GM12878 (cell line): Measurements from ENCODE around the gene IPPK. TPM values are rescaled to one million over a fixed set of nuclear protein-coding genes. Genes with fewer than 3 reads are reported as not detected.

Experiments
- ATAC-seq: fragments of 200-7000 bp; cut with Tn5 transposase; 3 replicates; pipeline ENCODE4 v1.9.1; 2020; ENCODE audit warnings: mild to moderate bottlenecking, moderate library complexity
- BruUV-seq: library from RNA; stranded (reverse); fragments of 400-500 nt; replicated peaks from 2 replicates; lab custom pipeline; 2021; lab: Mats Ljungman, UMichigan
- CTCF ChIA-PET: fragments of 300-600 bp; sonication (Branson Sonifier 250); formaldehyde crosslinking; extraction: SDS; loops from one replicate; lab custom pipeline; 2021; ENCODE audit warnings: inconsistent platforms; lab: Yijun Ruan, JAX
- POLR2A ChIA-PET: fragments of 350-600 bp; formaldehyde crosslinking; extraction: SDS; loops from one replicate; lab custom pipeline; 2021; ENCODE audit warnings: inconsistent platforms; lab: Charles Lee
- RAD21 ChIA-PET: fragments of 300-600 bp; sonication (Branson Sonifier 250); formaldehyde crosslinking; loops from one replicate; lab custom pipeline; 2023; ENCODE audit warnings: antibody characterized with exemption; ENCODE audit not compliant: unreplicated experiment; lab: Charles Lee
- SMC1A ChIA-PET: fragments of 300-600 bp; sonication (Branson Sonifier 250); formaldehyde crosslinking; loops from one replicate; lab custom pipeline; 2023; ENCODE audit not compliant: unreplicated experiment, uncharacterized antibody; lab: Charles Lee
- DNase-seq: peaks from one replicate; pipeline ENCODE4 v3.0.0-alpha.2; 2011; ENCODE audit warnings: low read depth, low spot score
- FAIRE-seq: peaks from 3 replicates; lab custom pipeline; 2011; peaks lifted over from hg19 to GRCh38; lab: Jason Lieb, UNC
- H2AFZ ChIP-seq: 2 replicates; pipeline ENCODE4 v1.6.0; 2011; ENCODE audit warnings: low read depth, low read length, control low read depth; ENCODE audit not compliant: control insufficient read depth
- H3K27ac ChIP-seq: 2 replicates; pipeline ENCODE4 v1.5.1; 2011; ENCODE audit warnings: control low read depth; ENCODE audit not compliant: control insufficient read depth, insufficient read depth
- H3K27me3 ChIP-seq, 2 experiments: replicated peaks in 1 of 2; 2 replicates each; pipeline versions ENCODE4 v1.6.0 to v1.6.1; 2011; ENCODE audit warnings: low read length in 1 of 2; ENCODE audit not compliant: control insufficient read depth in 2 of 2, insufficient read depth in 2 of 2
- H3K36me3 ChIP-seq, 2 experiments: 2 replicates each; pipeline ENCODE4 v1.5.1; 2011; ENCODE audit warnings: low read length in 1 of 2; ENCODE audit not compliant: control insufficient read depth in 2 of 2, insufficient read depth in 2 of 2
- H3K4me1 ChIP-seq: 2 replicates; pipeline ENCODE4 v1.6.1; 2011; ENCODE audit warnings: mild to moderate bottlenecking, low read length, moderate library complexity, mixed read lengths; ENCODE audit not compliant: control insufficient read depth, insufficient read depth
- H3K4me2 ChIP-seq: 2 replicates; pipeline ENCODE4 v1.6.0; 2011; ENCODE audit warnings: control low read depth; ENCODE audit not compliant: control insufficient read depth, insufficient read depth
- H3K4me3 ChIP-seq: fragments of 200-600 bp; sonication (generic); 2 replicates; pipeline ENCODE4 v1.5.1; 2016
- H3K79me2 ChIP-seq: 2 replicates; pipeline ENCODE4 v1.6.0; 2011; ENCODE audit warnings: low read length; ENCODE audit not compliant: control insufficient read depth, insufficient read depth
- H3K9ac ChIP-seq: 2 replicates; pipeline ENCODE4 v1.8.0; 2011; ENCODE audit warnings: low read length, control low read depth, mixed read lengths; ENCODE audit not compliant: control insufficient read depth, insufficient read depth
- H3K9me3 ChIP-seq: replicated peaks from 3 replicates; pipeline ENCODE4 v1.5.1; 2011; ENCODE audit warnings: mild to moderate bottlenecking, low read length; ENCODE audit not compliant: control insufficient read depth, insufficient read depth
- H4K20me1 ChIP-seq: 2 replicates; pipeline ENCODE4 v1.6.0; 2011; ENCODE audit not compliant: control insufficient read depth, insufficient read depth
- BCL11A ChIP-seq: IDR thresholded peaks from 2 replicates; pipeline ENCODE4 v1.6.1; 2011; ENCODE audit warnings: low read depth, low read length
- CREB1 ChIP-seq: IDR thresholded peaks from 2 replicates; pipeline ENCODE4 v1.6.1; 2012; ENCODE audit warnings: low read depth, mild to moderate bottlenecking, inconsistent platforms
- LARP7 ChIP-seq: fragments of 450-650 bp; IDR thresholded peaks from 2 replicates; pipeline ENCODE4 v1.6.1; 2017; ENCODE audit warnings: mild to moderate bottlenecking
- NR2C1 ChIP-seq: fragments of 450-650 bp; IDR thresholded peaks from 2 replicates; pipeline ENCODE4 v1.6.1; 2017; ENCODE audit warnings: antibody characterized with exemption, mild to moderate bottlenecking, moderate library complexity
- PAX8 ChIP-seq: fragments of 450-650 bp; IDR thresholded peaks from 2 replicates; pipeline ENCODE4 v1.6.1; 2017; ENCODE audit warnings: mild to moderate bottlenecking, moderate library complexity
- POLR2AphosphoS2 ChIP-seq: IDR thresholded peaks from 2 replicates; pipeline ENCODE4 v1.6.1; 2011; ENCODE audit warnings: low read depth, mild to moderate bottlenecking, low read length, improper control_type of control experiment, moderate library complexity
- POLR2AphosphoS5 ChIP-seq: IDR thresholded peaks from 2 replicates; pipeline ENCODE4 v1.6.1; 2011; ENCODE audit warnings: mild to moderate bottlenecking, low read length, inconsistent platforms
- SMAD1 ChIP-seq: fragments of 450-650 bp; IDR thresholded peaks from 2 replicates; pipeline ENCODE4 v1.6.1; 2018; ENCODE audit warnings: mild to moderate bottlenecking, low read depth; ENCODE audit not compliant: partially characterized antibody
- SREBF1 ChIP-seq: IDR thresholded peaks from 2 replicates; pipeline ENCODE4 v1.6.1; 2012; ENCODE audit warnings: mild to moderate bottlenecking, low read length
- STAT3 ChIP-seq: IDR thresholded peaks from 2 replicates; pipeline ENCODE4 v1.6.1; 2011; ENCODE audit warnings: low read depth, low read length, improper control_type of control experiment
- SUPT20H ChIP-seq: IDR thresholded peaks from 2 replicates; pipeline ENCODE4 v1.6.1; 2011; ENCODE audit warnings: low read depth, mild to moderate bottlenecking, low read length, moderate library complexity, borderline replicate concordance; ENCODE audit not compliant: control insufficient read depth
- TBL1XR1 ChIP-seq: IDR thresholded peaks from 2 replicates; pipeline ENCODE4 v1.6.1; 2012; ENCODE audit warnings: low read depth, low read length, improper control_type of control experiment
- ZNF207 ChIP-seq: fragments of 450-650 bp; IDR thresholded peaks from 2 replicates; pipeline ENCODE4 v1.6.1; 2014; ENCODE audit warnings: antibody characterized with exemption, mild to moderate bottlenecking, borderline replicate concordance
- WGBS: methylation state at CpG from one replicate; pipeline ENCODE4 v1.1.6; 2016; ENCODE audit warnings: low lambda C conversion rate; ENCODE audit not compliant: insufficient replicate concordance, insufficient coverage; ENCODE audit errors: missing lambda C conversion rate; 5-methylcytosine and 5-hydroxymethylcytosine counted together
- in situ Hi-C: fragments of 300-500 bp; cut with MboI; formaldehyde crosslinking; loops from 9 replicates; pipeline ENCODE4 v1.14.3; 2018; ENCODE audit warnings: mixed read lengths
- intact Hi-C: fragments of 100-400 bp; cut with micrococcal nuclease; formaldehyde crosslinking; loops from one replicate; pipeline ENCODE4 v1.14.2; 2022; ENCODE audit not compliant: unreplicated experiment
- polyA plus RNA-seq, 11 experiments: library from polyadenylated mRNA; depleted of rRNA in 4 of 11; unstranded in 6 of 11; stranded (reverse) in 5 of 11; fragments of >200 nt; fragmentation: Nextera tagmentation in 4 of 11; fragmentation: Illumina TruSeq in 1 of 11; extraction: Ambion mirVana in 4 of 11; extraction: Trizol in 1 of 11; gene quantifications; 1 replicate in 1 of 11; 2 replicates in 10 of 11; pipeline versions ENCODE4 v1.2.1 to v1.2.3, GENCODE V29; 2011 to 2016; ENCODE audit warnings: inconsistent platforms in 2 of 11, missing spikeins in 2 of 11, low read depth in 1 of 11
- total RNA-seq, 4 experiments: library from RNA; depleted of rRNA in 3 of 4; stranded (reverse); fragments of >200 nt in 3 of 4; fragmentation: Illumina TruSeq in 1 of 4; extraction: Trizol in 1 of 4; gene quantifications; 2 replicates each; pipeline versions ENCODE4 v1.2.1 to v1.2.3, GENCODE V29; 2013 to 2021
- TF ChIP-seq, protein P1 (sequence below): IDR thresholded peaks from 2 replicates; pipeline ENCODE4 v1.6.1; 2011; ENCODE audit warnings: low read depth, low read length, improper control_type of control experiment, borderline replicate concordance
- TF ChIP-seq, protein P2 (sequence below): fragments of 450-650 bp; IDR thresholded peaks from 2 replicates; pipeline ENCODE4 v1.6.1; 2017; ENCODE audit warnings: mild to moderate bottlenecking, moderate library complexity

Gene IPPK
- total and polyA plus RNA-seq, 10 of the 15 experiments (the other 5 are each of a cell fraction or from before 2014, with no cell fraction given), result 2.1 to 22.1 (median 11.4) TPM

DNA sequence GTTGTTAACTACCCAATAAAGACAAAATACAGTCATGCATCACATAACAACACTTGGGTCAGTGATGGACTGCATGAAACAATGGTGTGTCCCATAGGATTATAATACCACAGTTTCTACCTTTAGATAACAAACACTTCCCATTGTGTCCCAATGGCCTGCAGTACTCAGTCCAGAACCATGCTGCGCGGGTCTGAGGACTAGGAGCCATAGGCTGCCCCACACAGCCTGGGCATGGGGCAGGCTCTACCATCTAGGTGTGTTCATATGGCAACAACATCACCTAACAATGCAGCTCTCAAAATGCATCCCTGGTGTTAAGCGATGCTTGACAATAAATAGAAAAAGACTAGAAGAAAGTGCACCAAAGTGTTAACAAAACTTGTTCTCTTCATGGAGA is 6.8 kb downstream of the IPPK start:
- DNase-seq (no peak), ATAC-seq (no peak), FAIRE-seq (no peak)
- BruUV-seq, result no TSS peak
- peaks cover 42% of the 10 kb centered on the region for H3K79me2 ChIP-seq
- TF ChIP-seq POLR2AphosphoS2, result no peak
- no peak for TF ChIP-seq NR2C1
- TF ChIP-seq TBL1XR1, result no peak
- no peak for TF ChIP-seq STAT3
- TF ChIP-seq, protein P1, sequence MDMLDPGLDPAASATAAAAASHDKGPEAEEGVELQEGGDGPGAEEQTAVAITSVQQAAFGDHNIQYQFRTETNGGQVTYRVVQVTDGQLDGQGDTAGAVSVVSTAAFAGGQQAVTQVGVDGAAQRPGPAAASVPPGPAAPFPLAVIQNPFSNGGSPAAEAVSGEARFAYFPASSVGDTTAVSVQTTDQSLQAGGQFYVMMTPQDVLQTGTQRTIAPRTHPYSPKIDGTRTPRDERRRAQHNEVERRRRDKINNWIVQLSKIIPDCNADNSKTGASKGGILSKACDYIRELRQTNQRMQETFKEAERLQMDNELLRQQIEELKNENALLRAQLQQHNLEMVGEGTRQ, result no peak
- TF ChIP-seq SUPT20H, result no peak
- no peak for TF ChIP-seq LARP7
- TF ChIP-seq SREBF1, result no peak
- TF ChIP-seq PAX8, result no peak
- no peak for TF ChIP-seq BCL11A
- no peak for TF ChIP-seq POLR2AphosphoS5
- TF ChIP-seq CREB1, result no peak
- TF ChIP-seq, protein P2, sequence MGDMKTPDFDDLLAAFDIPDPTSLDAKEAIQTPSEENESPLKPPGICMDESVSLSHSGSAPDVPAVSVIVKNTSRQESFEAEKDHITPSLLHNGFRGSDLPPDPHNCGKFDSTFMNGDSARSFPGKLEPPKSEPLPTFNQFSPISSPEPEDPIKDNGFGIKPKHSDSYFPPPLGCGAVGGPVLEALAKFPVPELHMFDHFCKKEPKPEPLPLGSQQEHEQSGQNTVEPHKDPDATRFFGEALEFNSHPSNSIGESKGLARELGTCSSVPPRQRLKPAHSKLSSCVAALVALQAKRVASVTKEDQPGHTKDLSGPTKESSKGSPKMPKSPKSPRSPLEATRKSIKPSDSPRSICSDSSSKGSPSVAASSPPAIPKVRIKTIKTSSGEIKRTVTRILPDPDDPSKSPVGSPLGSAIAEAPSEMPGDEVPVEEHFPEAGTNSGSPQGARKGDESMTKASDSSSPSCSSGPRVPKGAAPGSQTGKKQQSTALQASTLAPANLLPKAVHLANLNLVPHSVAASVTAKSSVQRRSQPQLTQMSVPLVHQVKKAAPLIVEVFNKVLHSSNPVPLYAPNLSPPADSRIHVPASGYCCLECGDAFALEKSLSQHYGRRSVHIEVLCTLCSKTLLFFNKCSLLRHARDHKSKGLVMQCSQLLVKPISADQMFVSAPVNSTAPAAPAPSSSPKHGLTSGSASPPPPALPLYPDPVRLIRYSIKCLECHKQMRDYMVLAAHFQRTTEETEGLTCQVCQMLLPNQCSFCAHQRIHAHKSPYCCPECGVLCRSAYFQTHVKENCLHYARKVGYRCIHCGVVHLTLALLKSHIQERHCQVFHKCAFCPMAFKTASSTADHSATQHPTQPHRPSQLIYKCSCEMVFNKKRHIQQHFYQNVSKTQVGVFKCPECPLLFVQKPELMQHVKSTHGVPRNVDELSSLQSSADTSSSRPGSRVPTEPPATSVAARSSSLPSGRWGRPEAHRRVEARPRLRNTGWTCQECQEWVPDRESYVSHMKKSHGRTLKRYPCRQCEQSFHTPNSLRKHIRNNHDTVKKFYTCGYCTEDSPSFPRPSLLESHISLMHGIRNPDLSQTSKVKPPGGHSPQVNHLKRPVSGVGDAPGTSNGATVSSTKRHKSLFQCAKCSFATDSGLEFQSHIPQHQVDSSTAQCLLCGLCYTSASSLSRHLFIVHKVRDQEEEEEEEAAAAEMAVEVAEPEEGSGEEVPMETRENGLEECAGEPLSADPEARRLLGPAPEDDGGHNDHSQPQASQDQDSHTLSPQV, result no peak
- no peak for TF ChIP-seq SMAD1
- no peak for TF ChIP-seq ZNF207
- ChIA-PET SMC1A (no interaction called here), POLR2A (no interaction called here), CTCF (interaction anchor here (0.7 to 1.0 kb wide), 2 partner anchors 54 to 522 kb away, joined by 3 read pairs; no protein-coding TSS in a partner anchor), RAD21 (no interaction called here)
- intact Hi-C loops (no loop called here), in situ Hi-C loops (no loop called here)
- WGBS, result 100% methylated on average over 3 of the region's 3 CpGs
- peaks cover 8% of the 10 kb centered on the region; the same call in 1 of the 2 replicates for H4K20me1 ChIP-seq
- H3K9ac ChIP-seq, result no peak overlapping the region
- H3K4me1 ChIP-seq, result peaks cover 17% of the 10 kb centered on the region
- no peak overlapping the region for H3K27ac ChIP-seq
- no peak overlapping the region for H2AFZ ChIP-seq
- no peak overlapping the region for H3K4me3 ChIP-seq
- H3K27me3 ChIP-seq, result no peaks in the 10 kb centered on the region
- no peak overlapping the region for H3K4me2 ChIP-seq
- H3K9me3 ChIP-seq, result no peaks in the 10 kb centered on the region; the same call in 2 of the 3 replicates
- peaks cover 2 to 24% of the 10 kb centered on the region in 2 experiments; a peak in 3 of 4 replicates for H3K36me3 ChIP-seq
